Measurements from ENCODE around the gene VAMP7. TPM values are rescaled to one million over a fixed set of nuclear protein-coding genes. Genes with fewer than 3 reads are reported as not detected.
A peak's percentile ranks its signal among the peaks of the same experiment; 100 is the strongest.

The VAMP7 gene
- total and polyA plus RNA-seq, 2 of the 8 experiments (the other 6 are each of a cell fraction or from before 2014, with no cell fraction given), result 14.2 to 22.1 TPM

DNA sequence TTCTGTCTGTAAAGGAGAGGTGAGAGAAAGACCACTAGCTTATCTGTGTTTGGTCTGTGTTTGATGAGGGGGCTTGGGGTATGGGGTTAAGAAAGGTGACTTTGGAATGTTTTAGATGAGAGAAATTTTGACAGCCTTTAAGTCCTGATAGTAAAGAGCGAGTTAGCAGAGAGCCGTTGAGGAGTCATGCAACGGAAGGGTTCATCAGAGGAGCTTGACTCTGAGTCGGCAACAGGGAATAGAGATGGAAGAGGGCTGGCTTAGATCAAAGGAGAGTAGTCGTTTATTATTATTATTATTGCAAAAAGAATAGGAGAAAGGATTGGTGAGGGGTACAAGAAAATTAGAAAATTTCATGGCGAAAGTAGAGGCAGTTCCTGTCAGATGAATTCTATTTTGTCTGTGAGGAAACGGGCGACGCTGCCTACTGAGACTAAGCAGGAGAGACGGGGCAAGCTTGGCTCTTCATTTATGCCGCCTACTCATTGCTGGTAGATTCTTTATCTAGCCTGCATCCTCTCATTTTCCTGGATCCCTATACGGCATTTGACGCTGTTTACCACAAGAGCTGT is 473 bp upstream of the VAMP7 start:
- H4K20me1 ChIP-seq (replicated peaks in 1 of 2; ENCODE audit: control insufficient read depth in 1 of 2, insufficient read depth in 2 of 2, low read length in 2 of 2), result peaks cover 0 to 2% of the 10 kb centered on the region in 2 experiments
- H3K4me2 ChIP-seq (ENCODE audit: insufficient read depth in 1 of 2, low read depth in 2 of 2, low read length in 2 of 2), result peak overlapping the region; percentile 67 to 93
- no peaks in the 10 kb centered on the region for H3K27me3 ChIP-seq (replicated peaks in 1 of 4; ENCODE audit: control insufficient read depth in 3 of 4, extremely low read depth in 1 of 4, insufficient read depth in 3 of 4, low read length in 3 of 4)
- H2AFZ ChIP-seq (ENCODE audit: low read length), result peak overlapping the region; percentile 91; the same call in 1 of the 2 replicates
- 41% methylated on average over 13 of the region's 13 CpGs; no CpG with 5 or more reads in 1 of the 2 experiments for WGBS, 2 experiments (ENCODE audit: extremely low coverage in 1 of 2, insufficient coverage in 1 of 2, insufficient read length in 1 of 2, insufficient replicate concordance in 2 of 2, low coverage in 1 of 2, low lambda C conversion rate in 2 of 2, missing lambda C conversion rate in 1 of 2)
- H3K36me3 ChIP-seq (ENCODE audit: control insufficient read depth in 2 of 4, insufficient read depth in 4 of 4, low read length in 3 of 4), result no peaks in the 10 kb centered on the region; a peak in 1 of 8 replicates
- no peak overlapping the region for H4K91ac ChIP-seq (replicated peaks; ENCODE audit: insufficient read length, low read length)
- H3K56ac ChIP-seq (replicated peaks; ENCODE audit: insufficient read length, low read depth, low read length), result no peak overlapping the region
- H2AK5ac ChIP-seq (ENCODE audit: low read depth, low read length), result no peak overlapping the region
- DNase-seq (ENCODE audit: low read depth in 1 of 2, low spot score in 2 of 2) (no peak), FAIRE-seq (no peak)
- H3K9ac ChIP-seq (replicated peaks in 1 of 4; ENCODE audit: extremely low read depth in 1 of 4, low read depth in 3 of 4, low read length in 3 of 4), result no peak overlapping the region
- H2BK20ac ChIP-seq (ENCODE audit: low read length), result no peak overlapping the region
- POLR2A ChIA-PET (ENCODE audit: partially characterized antibody), result no interaction called here
- peaks cover 3% of the 10 kb centered on the region; the same call in 1 of the 2 replicates for H3K23me2 ChIP-seq (ENCODE audit: low read depth, low read length)
- H3K14ac ChIP-seq (ENCODE audit: insufficient read length), result no peak overlapping the region
- peaks cover 8 to 33% of the 10 kb centered on the region in 2 experiments for H3K9me3 ChIP-seq (ENCODE audit: insufficient read depth in 2 of 2, low read depth in 1 of 2, low read length in 1 of 2)
- peaks cover 0 to 13% of the 10 kb centered on the region in 2 experiments; a peak in 2 of 4 replicates for H3K79me2 ChIP-seq (ENCODE audit: control insufficient read depth in 1 of 2, insufficient read depth in 2 of 2, low read length in 2 of 2)
- no peak overlapping the region for H2BK12ac ChIP-seq (ENCODE audit: low read depth, low read length)
- H4K5ac ChIP-seq (ENCODE audit: insufficient read length, low read depth, low read length), result no peak overlapping the region
- CTCF ChIA-PET (ENCODE audit: partially characterized antibody), result no interaction called here
- H2BK15ac ChIP-seq (ENCODE audit: low read length), result no peak overlapping the region
- H4K8ac ChIP-seq (ENCODE audit: extremely low read depth, insufficient read depth, low read length), result no peak overlapping the region
- no peak overlapping the region for H2BK120ac ChIP-seq (replicated peaks; ENCODE audit: low read depth, low read length)
- H3K4ac ChIP-seq (replicated peaks; ENCODE audit: insufficient read length, low read depth, low read length), result no peak overlapping the region
- no peak overlapping the region for H3K27ac ChIP-seq (ENCODE audit: low read depth, low read length)
- no peaks in the 10 kb centered on the region for H3K4me1 ChIP-seq (replicated peaks in 1 of 4; ENCODE audit: control insufficient read depth in 3 of 4, insufficient read depth in 4 of 4, low read length in 3 of 4)
- H3K18ac ChIP-seq (ENCODE audit: extremely low read depth, low read length), result no peak overlapping the region
- H3K4me3 ChIP-seq (ENCODE audit: extremely low read depth in 1 of 4, insufficient read depth in 2 of 4, low read depth in 3 of 4, low read length in 4 of 4), result peak overlapping the region; percentile 53 to 91 (median 80); a peak in 7 of 8 replicates
- H3K79me1 ChIP-seq (ENCODE audit: low read depth, low read length), result 0 out of 2 replicates have a peak, but pooled peaks cover 2% of the 10 kb centered on the region
- no peak overlapping the region for H3K23ac ChIP-seq (ENCODE audit: insufficient read length)
- no peak overlapping the region for H2BK5ac ChIP-seq (ENCODE audit: low read depth, low read length)
- no peak for TF ChIP-seq TAF1 (IDR thresholded peaks at IDR 0.05; ENCODE audit: low read depth, low read length)
- TF ChIP-seq SUZ12 (IDR thresholded peaks at IDR 0.05; ENCODE audit: low read length), result no peak
- TF ChIP-seq KDM5A (IDR thresholded peaks at IDR 0.05; ENCODE audit: low read length), result no peak
- TF ChIP-seq HDAC6 (IDR thresholded peaks at IDR 0.05; ENCODE audit: low read depth, low read length), result no peak
- no peak for TF ChIP-seq TEAD4 (IDR thresholded peaks at IDR 0.05; ENCODE audit: low read depth, low read length)
- no peak for TF ChIP-seq POU5F1 (IDR thresholded peaks at IDR 0.05; ENCODE audit: low read depth, low read length)
- no peak for TF ChIP-seq TBP (IDR thresholded peaks at IDR 0.05; ENCODE audit: low read depth, low read length)
- TF ChIP-seq SRF (IDR thresholded peaks at IDR 0.05; ENCODE audit: low read depth, low read length), result no peak
- no peak for TF ChIP-seq POLR2A (IDR thresholded peaks at IDR 0.05; ENCODE audit: control extremely low read depth in 1 of 2, low read depth in 2 of 2, low read length in 2 of 2)
- TF ChIP-seq EP300 (IDR thresholded peaks at IDR 0.05; ENCODE audit: borderline replicate concordance in 1 of 2, low read depth in 2 of 2, low read length in 2 of 2), result no peak
- TF ChIP-seq BRCA1 (IDR thresholded peaks at IDR 0.05; ENCODE audit: low read depth, low read length), result no peak
- no peak for TF ChIP-seq SIX5 (IDR thresholded peaks at IDR 0.05; ENCODE audit: low read depth, low read length)
- no peak for TF ChIP-seq ZNF274 (IDR thresholded peaks at IDR 0.05; ENCODE audit: borderline replicate concordance, extremely low read depth, low read length)
- no peak for TF ChIP-seq CHD1 (IDR thresholded peaks at IDR 0.05; ENCODE audit: low read depth, low read length)
- TF ChIP-seq RFX5 (IDR thresholded peaks at IDR 0.05; ENCODE audit: borderline replicate concordance, low read depth, low read length), result no peak
